Omental fat pad (tissue), 4 donors: Measurements from ENCODE around the gene RNF32. TPM values are rescaled to one million over a fixed set of nuclear protein-coding genes. Genes with fewer than 3 reads are reported as not detected.

Experiments used
- ATAC-seq: fragments of 150-250 bp; one replicate; pipeline ENCODE4 v1.9.1; 2016; ENCODE audit warnings: mild to moderate bottlenecking, moderate library complexity; ENCODE audit not compliant: low FRiP score
- DNase-seq: peaks from one replicate; pipeline ENCODE4 v3.0.0-alpha.2; 2019; ENCODE audit warnings: low spot score
- total RNA-seq, 4 donors: library from RNA; depleted of rRNA; stranded (reverse); fragments of >200 nt; gene quantifications; one replicate each; pipeline ENCODE4 v1.1.0, GENCODE V29; 2016
- TF ChIP-seq, protein P1 (sequence below), 3 donors: fragments of 450-650 bp; IDR thresholded peaks; one replicate each; pipeline ENCODE4 v1.5.1; 2016 to 2017; ENCODE audit warnings: antibody characterized with exemption in 3 of 3, mild to moderate bottlenecking in 3 of 3, moderate library complexity in 2 of 3

The RNF32 gene
- 1 to 10 TPM in 1 of 4 donors, under 1 TPM in 1, not detected in 2; 0.72 to 1.9 TPM for total RNA-seq

DNA sequence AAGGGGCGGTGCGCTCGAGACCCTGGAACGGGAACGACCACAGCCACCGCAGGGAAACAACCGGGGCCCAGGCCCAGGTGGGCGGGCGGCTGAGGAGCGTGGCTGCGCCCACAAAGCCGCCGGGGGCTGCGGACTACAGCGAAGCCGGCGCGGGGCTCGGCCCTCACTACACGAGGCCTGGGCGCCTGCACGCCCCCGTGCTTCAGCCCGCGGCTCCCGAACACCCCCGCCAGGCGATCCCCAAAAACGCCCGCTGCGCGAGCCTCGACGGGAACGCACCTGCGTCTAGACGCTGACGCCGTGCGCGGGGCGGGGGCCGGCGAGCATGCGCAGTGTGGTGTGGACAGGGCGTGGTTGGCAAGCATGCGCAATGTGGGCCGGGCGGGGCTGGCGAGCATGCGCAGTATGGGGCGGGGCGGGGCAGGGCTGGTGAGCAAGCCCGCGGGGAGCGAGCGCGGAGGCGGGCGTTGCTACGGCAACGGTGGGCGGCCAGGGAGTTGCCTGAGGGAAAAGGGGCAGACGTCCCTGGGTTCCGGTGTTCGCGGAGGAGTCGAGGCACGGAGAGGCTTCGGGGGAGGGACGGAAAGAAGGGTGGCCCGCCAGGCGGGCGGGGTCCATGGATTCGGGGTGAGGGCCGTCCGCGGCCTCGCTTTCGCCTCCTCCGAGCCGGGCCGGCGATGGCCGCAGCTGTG, at the start of gene RNF32:
Gene RNF32, plus strand, starts transcription at position 518 of the 692 bp plus-strand sequence. CDS start 3,104 bp downstream, outside the sequence.
- TF ChIP-seq, protein P1, sequence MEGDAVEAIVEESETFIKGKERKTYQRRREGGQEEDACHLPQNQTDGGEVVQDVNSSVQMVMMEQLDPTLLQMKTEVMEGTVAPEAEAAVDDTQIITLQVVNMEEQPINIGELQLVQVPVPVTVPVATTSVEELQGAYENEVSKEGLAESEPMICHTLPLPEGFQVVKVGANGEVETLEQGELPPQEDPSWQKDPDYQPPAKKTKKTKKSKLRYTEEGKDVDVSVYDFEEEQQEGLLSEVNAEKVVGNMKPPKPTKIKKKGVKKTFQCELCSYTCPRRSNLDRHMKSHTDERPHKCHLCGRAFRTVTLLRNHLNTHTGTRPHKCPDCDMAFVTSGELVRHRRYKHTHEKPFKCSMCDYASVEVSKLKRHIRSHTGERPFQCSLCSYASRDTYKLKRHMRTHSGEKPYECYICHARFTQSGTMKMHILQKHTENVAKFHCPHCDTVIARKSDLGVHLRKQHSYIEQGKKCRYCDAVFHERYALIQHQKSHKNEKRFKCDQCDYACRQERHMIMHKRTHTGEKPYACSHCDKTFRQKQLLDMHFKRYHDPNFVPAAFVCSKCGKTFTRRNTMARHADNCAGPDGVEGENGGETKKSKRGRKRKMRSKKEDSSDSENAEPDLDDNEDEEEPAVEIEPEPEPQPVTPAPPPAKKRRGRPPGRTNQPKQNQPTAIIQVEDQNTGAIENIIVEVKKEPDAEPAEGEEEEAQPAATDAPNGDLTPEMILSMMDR (IDR thresholded peaks at IDR 0.05) = no peak
- ATAC-seq (peak; percentile 95), DNase-seq (peak; percentile 68)

DNA sequence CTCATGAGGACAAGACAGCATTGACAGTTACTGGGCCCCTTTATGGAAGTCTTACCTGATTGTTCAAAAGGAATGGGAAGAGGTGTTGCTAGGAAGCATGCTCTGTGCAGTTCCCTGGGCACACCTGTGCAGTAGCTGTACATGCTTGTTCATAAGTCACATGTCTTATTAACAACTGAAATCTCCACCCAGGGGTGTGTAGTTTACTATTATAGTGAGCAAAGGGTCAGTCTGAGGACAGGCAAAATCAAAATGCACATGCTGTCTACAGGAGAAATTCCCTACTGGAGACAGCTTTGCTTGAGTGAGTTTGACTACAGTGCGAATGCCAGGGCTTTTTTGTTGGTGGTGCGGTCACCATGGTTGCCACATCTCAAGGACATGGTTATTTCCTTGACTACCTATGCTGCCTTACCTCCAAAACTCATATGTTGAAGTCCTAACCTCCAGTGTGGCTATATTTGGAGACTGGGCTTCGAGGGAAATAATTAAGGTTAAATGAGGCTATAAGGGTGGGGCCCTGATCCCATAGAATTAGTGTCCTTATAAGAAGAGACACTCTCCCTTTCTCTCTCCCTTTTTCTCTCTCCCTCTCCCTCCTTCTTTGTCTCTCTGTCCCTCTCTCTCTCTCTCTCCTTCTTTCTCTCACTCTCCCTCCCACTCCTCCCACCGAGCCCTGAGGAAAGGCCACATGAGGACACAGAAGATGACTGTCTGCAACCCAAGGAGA, 48.3 kb upstream of the RNF32 start:
- no peak for DNase-seq
- no peak for ATAC-seq
- TF ChIP-seq, protein P1 (IDR thresholded peaks at IDR 0.05) = no peak

DNA sequence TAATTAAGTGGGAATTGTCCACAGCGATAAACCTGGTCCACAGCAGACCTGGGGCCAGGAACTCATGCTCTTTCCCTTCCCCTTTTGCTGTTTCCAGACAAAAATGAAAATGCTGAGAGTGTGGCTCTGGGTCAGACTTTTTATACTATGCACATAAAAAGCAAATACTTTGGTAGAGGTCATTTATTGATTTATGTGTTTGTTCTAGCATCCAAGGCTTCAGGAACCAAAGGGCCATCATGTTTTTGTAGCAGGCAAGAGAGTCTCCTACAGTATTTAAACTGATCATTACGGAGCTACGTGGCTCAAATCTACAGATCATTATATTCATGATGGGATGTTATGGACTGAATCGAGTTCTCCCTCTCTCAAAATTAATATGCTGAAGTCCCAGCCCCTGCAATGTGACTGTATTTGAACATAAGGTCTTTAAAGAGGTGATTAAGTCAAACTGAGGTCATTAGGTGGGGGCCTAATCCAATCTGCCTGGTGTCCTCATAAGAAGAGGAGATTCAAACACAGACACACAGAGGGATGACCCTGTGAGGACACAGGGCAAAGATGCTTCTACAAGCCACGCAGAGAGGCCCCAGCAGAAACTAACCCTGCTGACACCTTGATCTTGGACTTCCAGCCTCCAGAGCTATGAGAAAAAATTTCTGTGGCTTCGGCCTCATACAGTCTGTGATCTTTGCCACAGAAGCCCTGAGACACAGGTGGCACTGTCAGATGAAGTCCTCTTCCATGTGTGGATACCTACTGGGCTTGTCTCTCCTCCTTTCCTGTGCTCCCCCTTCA, 46.1 kb upstream of the RNF32 start:
- DNase-seq (no peak), ATAC-seq (no peak)
- TF ChIP-seq, protein P1 (IDR thresholded peaks at IDR 0.05) = no peak

DNA sequence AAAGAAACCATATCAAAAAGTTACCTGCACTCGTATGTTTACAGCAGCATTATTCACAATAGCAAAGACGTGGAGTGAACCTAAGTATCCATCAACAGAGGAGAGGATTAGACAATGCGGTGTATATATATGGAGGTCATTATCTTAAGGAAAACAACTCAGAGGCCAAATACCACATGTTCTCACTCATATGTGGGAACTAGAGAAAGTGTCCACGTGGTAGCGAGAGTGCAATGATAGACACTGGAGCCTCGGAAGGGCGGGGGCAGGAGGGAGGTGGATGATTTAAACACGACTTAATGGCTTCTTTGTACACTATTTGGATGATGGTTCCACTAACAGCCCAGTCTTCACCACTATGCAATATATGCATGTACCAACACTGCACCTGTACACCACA, 40.1 kb upstream of the RNF32 start:
- no peak for DNase-seq
- TF ChIP-seq, protein P1 (IDR thresholded peaks at IDR 0.05) = no peak
- no peak for ATAC-seq

DNA sequence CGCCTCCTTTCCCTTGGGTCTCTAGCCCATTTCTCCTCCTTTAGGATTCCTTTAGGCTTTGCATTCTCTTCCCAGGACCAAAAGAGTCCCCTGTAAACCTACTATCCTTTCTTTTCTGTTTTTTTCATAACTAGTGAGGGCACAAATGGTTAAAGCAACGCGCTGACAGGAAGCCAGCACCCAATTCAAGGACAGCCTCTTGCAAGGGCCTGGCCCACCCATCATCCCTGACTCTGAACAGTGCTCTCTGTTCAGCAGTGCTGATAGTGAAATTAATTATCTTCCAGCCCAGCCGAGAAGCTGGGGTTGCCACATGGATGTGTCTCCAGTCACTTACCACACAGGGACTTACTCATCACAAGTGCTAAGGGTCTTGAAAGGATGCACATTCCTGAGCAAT, 38.3 kb upstream of the RNF32 start:
- no peak for ATAC-seq
- no peak for DNase-seq
- TF ChIP-seq, protein P1 (IDR thresholded peaks at IDR 0.05) = no peak

DNA sequence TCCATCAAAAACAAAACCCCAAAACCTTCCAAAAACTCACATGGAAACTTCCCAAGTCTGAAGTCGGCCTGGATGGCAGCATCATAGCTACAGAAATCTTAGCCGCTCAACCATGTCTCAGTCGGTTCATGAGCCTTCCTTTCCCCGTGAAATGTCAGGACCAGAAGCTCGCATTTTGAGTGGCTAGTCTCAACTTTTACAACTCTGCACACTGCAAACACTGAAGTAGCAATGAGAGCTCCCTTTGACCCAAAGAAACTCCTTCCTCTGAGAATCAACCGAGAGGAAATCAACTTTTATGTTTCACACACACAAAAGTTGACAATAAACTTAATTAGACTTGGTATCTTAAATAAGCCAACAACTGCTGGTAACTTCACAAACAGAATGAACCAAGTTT, 37.6 kb upstream of the RNF32 start:
- ATAC-seq (no peak), DNase-seq (no peak)
- TF ChIP-seq, protein P1 (IDR thresholded peaks at IDR 0.05) = no peak
